BLaER1 (cell line): ENCODE results near the gene SAMD4B.

Source experiments
- H3K27ac ChIP-seq: shearing (Covaris generic); formaldehyde crosslinking; 2 replicates; pipeline ENCODE4 v1.8.1; 2022
- H3K27me3 ChIP-seq: shearing (Covaris generic); formaldehyde crosslinking; 2 replicates; pipeline ENCODE4 v1.8.1; 2022
- H3K36me3 ChIP-seq: shearing (Covaris generic); formaldehyde crosslinking; 2 replicates; pipeline ENCODE4 v1.8.1; 2022
- H3K4me1 ChIP-seq: shearing (Covaris generic); formaldehyde crosslinking; 2 replicates; pipeline ENCODE4 v1.8.1; 2022
- H3K4me2 ChIP-seq: shearing (Covaris generic); formaldehyde crosslinking; 2 replicates; pipeline ENCODE4 v1.8.1; 2022
- H3K4me3 ChIP-seq: shearing (Covaris generic); formaldehyde crosslinking; 2 replicates; pipeline ENCODE4 v1.8.1; 2022
- H3K9ac ChIP-seq: shearing (Covaris generic); formaldehyde crosslinking; 2 replicates; pipeline ENCODE4 v1.8.1; 2022
- H3K9me3 ChIP-seq: shearing (Covaris generic); formaldehyde crosslinking; 2 replicates; pipeline ENCODE4 v1.8.1; 2022
- H4K20me1 ChIP-seq: shearing (Covaris generic); formaldehyde crosslinking; 2 replicates; pipeline ENCODE4 v1.8.1; 2022
- Cebpa-rat ChIP-seq: shearing (Covaris generic); IDR thresholded peaks from 2 replicates; pipeline ENCODE4 v1.8.1; 2022

SAMD4B gene

DNA sequence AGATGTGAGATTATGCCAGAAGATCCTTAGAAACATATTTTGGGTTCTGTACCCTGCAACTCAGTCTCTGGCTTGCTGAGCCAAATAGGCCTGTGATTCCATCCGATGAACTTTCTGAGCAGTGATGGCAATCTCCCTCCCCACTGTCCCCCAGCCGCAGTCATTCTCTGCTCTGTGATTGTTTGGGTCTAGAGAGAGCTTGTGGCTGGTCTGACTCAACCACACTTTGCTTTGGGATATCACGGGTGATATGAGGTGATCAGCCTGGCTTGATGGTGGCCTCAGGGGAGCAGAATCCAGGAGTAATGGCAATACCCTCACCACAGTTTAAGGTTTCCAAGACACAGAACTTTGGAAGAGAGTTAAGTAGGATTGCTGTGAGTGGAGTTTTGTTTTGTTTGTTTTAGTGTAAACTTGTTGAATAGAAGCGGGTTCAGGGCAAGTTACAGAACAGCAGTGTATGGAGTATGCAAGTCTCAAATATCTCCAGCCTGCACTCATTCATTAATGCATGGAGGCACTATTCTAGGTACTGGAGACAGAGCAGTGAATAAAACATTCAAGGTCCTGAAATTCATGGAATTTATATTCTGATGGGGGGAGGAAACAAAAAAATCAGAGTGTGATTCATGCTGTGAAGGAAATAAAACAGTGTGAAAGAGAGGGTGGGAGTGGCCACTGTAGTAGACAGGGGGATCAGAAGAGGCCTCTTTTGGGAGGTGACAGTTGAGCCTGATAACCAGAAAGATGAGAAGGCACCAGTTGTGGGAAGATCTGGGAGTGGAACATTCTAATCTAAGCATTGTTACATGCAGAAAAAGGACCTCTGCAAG lies 5.3 kb downstream of the SAMD4B start:
- Histone ChIP-seq H3K36me3 (peaks cover 76% of the 10 kb centered on the region), H3K4me3 (no peak overlapping the region), H3K9ac (no peak overlapping the region), H3K4me2 (peak overlapping the region; percentile 13; the same call in 1 of the 2 replicates), H4K20me1 (peaks cover 100% of the 10 kb centered on the region), H3K27me3 (no peaks in the 10 kb centered on the region), H3K9me3 (no peaks in the 10 kb centered on the region), H3K4me1 (peaks cover 57% of the 10 kb centered on the region), H3K27ac (no peak overlapping the region)
- no peak for TF ChIP-seq Cebpa-rat

DNA sequence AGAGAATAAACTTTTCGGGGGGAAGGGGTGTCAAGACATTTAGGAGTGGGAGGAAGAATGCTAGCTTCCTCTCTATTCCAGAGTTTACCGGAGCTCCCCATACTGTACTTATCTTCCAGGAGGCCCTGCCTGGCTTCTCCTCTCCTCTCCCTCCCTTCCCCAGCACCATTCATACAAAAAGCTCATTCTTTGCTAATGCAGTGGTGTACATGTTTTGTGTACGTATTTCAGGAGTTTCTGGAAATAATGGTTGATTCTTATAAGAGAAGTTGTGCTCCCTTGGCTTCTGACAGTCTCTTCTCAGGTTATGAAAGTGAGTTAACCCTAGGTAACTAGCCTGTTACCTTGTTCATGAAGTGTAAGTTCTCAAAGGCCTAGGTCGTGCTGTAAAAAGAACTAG lies 7.1 kb downstream of the SAMD4B start:
- Histone ChIP-seq H3K36me3 (peaks cover 92% of the 10 kb centered on the region), H4K20me1 (peaks cover 93% of the 10 kb centered on the region), H3K4me1 (peaks cover 43% of the 10 kb centered on the region), H3K27me3 (no peaks in the 10 kb centered on the region), H3K27ac (no peak overlapping the region), H3K9me3 (no peaks in the 10 kb centered on the region), H3K4me3 (no peak overlapping the region), H3K4me2 (no peak overlapping the region), H3K9ac (no peak overlapping the region)
- TF ChIP-seq Cebpa-rat: no peak

- peaks cover 88% of the 10 kb centered on the region for H4K20me1 ChIP-seq
- H3K27me3 ChIP-seq: no peaks in the 10 kb centered on the region
- H3K9me3 ChIP-seq: no peaks in the 10 kb centered on the region
- H3K4me1 ChIP-seq: peaks cover 34% of the 10 kb centered on the region
- no peak overlapping the region for H3K4me2 ChIP-seq
- peaks cover 96% of the 10 kb centered on the region for H3K36me3 ChIP-seq
- no peak overlapping the region for H3K4me3 ChIP-seq
- no peak overlapping the region for H3K9ac ChIP-seq
- no peak overlapping the region for H3K27ac ChIP-seq
- TF ChIP-seq Cebpa-rat: no peak
Measured at GRCh38 chr19:39350156-39350555, 7.9 kb downstream of the SAMD4B start.

DNA sequence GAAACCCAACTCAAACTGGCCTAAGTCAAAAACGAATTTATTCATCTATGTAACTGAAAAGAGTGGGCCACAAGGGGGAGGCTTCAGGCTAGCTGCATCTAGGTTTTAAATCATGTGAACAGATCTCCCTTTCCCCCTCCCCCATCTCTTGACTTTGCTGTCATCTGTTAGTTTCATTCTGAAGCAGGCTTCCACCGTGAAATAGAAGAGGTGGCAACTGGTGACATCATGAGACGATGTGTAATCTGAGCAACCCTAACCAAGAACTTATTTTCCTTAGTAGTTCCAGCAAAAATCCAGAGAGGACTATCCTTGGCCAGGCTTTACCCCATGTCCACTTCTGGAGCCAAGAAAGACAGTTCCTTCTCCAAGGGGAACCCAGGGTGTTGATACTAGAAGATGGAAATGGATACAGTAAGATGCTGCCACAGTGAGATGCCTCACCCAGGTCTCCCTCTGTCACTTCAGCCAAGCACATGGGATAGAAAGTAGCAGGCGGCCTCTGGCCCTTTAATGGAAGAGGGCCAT lies 9.4 kb downstream of the SAMD4B start:
- no peak for TF ChIP-seq Cebpa-rat
- no peak overlapping the region for H3K4me2 ChIP-seq
- no peak overlapping the region for H3K27ac ChIP-seq
- H3K36me3 ChIP-seq: peaks cover 96% of the 10 kb centered on the region
- peaks cover 20% of the 10 kb centered on the region for H3K4me1 ChIP-seq
- H3K4me3 ChIP-seq: no peak overlapping the region
- H3K27me3 ChIP-seq: no peaks in the 10 kb centered on the region
- H3K9me3 ChIP-seq: no peaks in the 10 kb centered on the region
- peaks cover 86% of the 10 kb centered on the region for H4K20me1 ChIP-seq
- H3K9ac ChIP-seq: no peak overlapping the region

DNA sequence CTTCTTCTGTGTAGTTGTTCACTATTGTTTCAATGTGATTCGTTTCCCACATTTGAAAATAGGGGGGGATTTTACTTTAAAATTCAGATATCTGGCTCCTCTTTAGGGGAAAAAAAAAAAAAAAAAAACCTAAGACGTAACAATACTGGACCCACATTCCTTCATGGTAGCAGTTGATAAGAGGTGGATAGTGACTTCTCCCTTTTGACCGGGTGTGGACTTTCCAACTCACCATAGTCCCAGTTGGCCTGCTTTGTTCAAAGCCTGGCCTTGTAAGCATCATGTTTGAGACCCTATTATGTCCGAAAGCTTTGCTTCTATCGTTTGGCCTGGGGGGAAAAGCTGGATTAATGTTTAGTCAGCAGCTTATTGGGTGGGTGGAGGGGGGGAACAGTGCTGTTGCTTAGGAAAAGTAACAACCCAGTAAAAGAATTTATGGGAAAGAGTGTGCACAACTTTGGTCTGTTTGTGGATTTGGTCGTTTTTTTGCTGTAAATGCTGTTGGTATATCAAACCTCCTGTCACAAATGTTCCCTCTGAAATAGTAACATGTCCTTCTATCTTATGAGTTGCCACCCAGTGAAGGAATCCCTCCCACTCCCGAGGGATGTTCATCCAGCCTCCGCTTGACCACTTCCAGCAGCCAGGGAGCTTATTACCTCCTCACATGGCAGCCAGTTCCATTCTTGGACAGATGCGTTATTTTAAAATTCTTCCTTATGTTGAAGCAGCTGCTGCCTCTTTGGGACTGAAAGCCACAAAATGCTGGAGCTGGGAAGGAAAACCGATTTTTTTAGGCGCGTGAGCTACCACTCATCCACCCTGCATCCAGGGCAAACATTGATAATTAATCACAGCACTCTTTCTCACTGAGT lies 10.4 kb downstream of the SAMD4B start:
- Histone ChIP-seq H3K27ac (no peak overlapping the region), H4K20me1 (peaks cover 86% of the 10 kb centered on the region), H3K4me2 (no peak overlapping the region), H3K27me3 (no peaks in the 10 kb centered on the region), H3K9ac (no peak overlapping the region), H3K36me3 (peaks cover 97% of the 10 kb centered on the region), H3K4me3 (no peak overlapping the region), H3K4me1 (peaks cover 10% of the 10 kb centered on the region), H3K9me3 (no peaks in the 10 kb centered on the region)
- TF ChIP-seq Cebpa-rat: no peak

DNA sequence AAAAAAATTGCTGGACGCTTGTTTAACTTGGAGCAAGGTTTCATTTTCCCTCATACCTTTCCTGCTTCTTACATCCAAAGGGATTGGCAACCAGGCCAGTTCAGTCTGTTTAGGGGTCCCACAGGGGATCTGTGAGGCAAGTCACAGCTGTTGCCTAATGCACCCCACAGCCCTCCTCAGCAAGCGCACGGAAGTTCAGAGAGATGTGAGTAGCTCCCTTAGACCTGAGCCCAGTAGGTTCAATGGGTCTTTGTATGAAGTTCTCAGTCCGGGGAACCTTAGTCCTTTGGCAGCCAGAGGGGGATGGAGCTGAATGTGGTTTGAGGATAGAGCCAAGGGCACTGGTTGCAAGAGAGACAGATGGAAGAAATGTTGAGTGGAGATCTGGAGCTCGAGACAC lies 13.0 kb downstream of the SAMD4B start:
- Histone ChIP-seq H3K4me3 (no peak overlapping the region), H3K36me3 (peaks cover 97% of the 10 kb centered on the region), H3K27me3 (no peaks in the 10 kb centered on the region)

GRCh38 chr19:39356073-39356472 lies 13.9 kb downstream of the SAMD4B start:
- TF ChIP-seq Cebpa-rat: no peak
- Histone ChIP-seq H3K36me3 (peaks cover 97% of the 10 kb centered on the region), H3K27me3 (no peaks in the 10 kb centered on the region), H3K4me1 (peaks cover 4% of the 10 kb centered on the region), H3K27ac (no peak overlapping the region), H3K9me3 (no peaks in the 10 kb centered on the region), H3K4me3 (no peak overlapping the region), H4K20me1 (peaks cover 63% of the 10 kb centered on the region), H3K9ac (no peak overlapping the region), H3K4me2 (no peak overlapping the region)

More for the DNA sequence above, 13.0 kb downstream of the SAMD4B start:
- H3K4me2 ChIP-seq: no peak overlapping the region
- no peak overlapping the region for H3K27ac ChIP-seq
- H3K9ac ChIP-seq: no peak overlapping the region
- no peaks in the 10 kb centered on the region for H3K9me3 ChIP-seq
- H4K20me1 ChIP-seq: peaks cover 64% of the 10 kb centered on the region
- H3K4me1 ChIP-seq: peaks cover 9% of the 10 kb centered on the region
- no peak for TF ChIP-seq Cebpa-rat

GRCh38 chr19:39356647-39357046 lies 14.4 kb downstream of the SAMD4B start:
- H3K9me3 ChIP-seq: no peaks in the 10 kb centered on the region
- H3K4me2 ChIP-seq: no peak overlapping the region
- no peak overlapping the region for H3K4me3 ChIP-seq
- no peak for TF ChIP-seq Cebpa-rat
- no peak overlapping the region for H3K9ac ChIP-seq
- H4K20me1 ChIP-seq: peaks cover 58% of the 10 kb centered on the region
- no peaks in the 10 kb centered on the region for H3K27me3 ChIP-seq
- H3K27ac ChIP-seq: no peak overlapping the region
- peaks cover 97% of the 10 kb centered on the region for H3K36me3 ChIP-seq
- peaks cover under 1% of the 10 kb centered on the region; the same call in 1 of the 2 replicates for H3K4me1 ChIP-seq

DNA sequence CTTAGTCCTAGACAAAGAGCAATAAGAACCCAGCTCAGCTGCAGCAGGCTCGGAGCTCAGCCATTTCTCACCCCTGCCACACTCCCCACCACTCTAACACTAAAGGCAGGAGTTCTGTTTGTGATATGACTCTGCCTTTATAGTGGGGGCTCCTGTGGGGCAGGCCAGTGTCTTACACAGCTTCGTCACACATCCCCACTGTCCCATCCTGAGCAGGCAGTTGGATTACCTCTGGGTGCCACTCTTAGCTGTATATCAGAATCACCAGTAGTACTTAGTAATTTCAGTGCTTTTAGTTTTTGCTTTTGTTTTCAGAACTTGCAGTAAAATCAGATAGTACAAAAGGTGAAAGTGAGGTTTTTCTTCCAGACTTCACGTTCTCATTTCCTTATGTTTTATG lies 16.8 kb downstream of the SAMD4B start:
- peaks cover 25% of the 10 kb centered on the region for H3K4me1 ChIP-seq
- H3K4me2 ChIP-seq: no peak overlapping the region
- H3K27me3 ChIP-seq: no peaks in the 10 kb centered on the region
- TF ChIP-seq Cebpa-rat: no peak
- H3K36me3 ChIP-seq: peaks cover 90% of the 10 kb centered on the region
- no peak overlapping the region for H3K4me3 ChIP-seq
- no peaks in the 10 kb centered on the region for H3K9me3 ChIP-seq
- H4K20me1 ChIP-seq: peaks cover 61% of the 10 kb centered on the region
- no peak overlapping the region for H3K27ac ChIP-seq
- no peak overlapping the region for H3K9ac ChIP-seq
